BE2C (cell line): Measurements from ENCODE around the gene HNRNPD.
"Not testable (repeated sequence)": the region's sequence is repeated elsewhere in the genome, so short reads cannot be mapped to it uniquely, and the experiment has no call there.

Experiments used
- DNase-seq: peaks from one replicate; pipeline ENCODE4 v3.0.0-alpha.2; 2020
- H3K27me3 ChIP-seq: fragments of 250-450 bp; sonication (Bioruptor Pico); 2 replicates; pipeline ENCODE4 v1.5.1; 2020; ENCODE audit warnings: mild to moderate bottlenecking
- H3K36me3 ChIP-seq: fragments of 250-450 bp; sonication (Bioruptor Pico); 2 replicates; pipeline ENCODE4 v1.5.1; 2020; ENCODE audit warnings: mild to moderate bottlenecking
- H3K4me1 ChIP-seq: fragments of 250-450 bp; sonication (Bioruptor Pico); 2 replicates; pipeline ENCODE4 v1.5.1; 2020
- H3K4me3 ChIP-seq: 2 replicates; pipeline ENCODE4 v1.5.1; 2011; ENCODE audit warnings: low read depth, low read length
- H3K9me3 ChIP-seq: fragments of 250-450 bp; sonication (Bioruptor Pico); 2 replicates; pipeline ENCODE4 v1.5.1; 2020
- CTCF ChIP-seq: IDR thresholded peaks from 2 replicates; pipeline ENCODE4 v1.5.1; 2012; ENCODE audit warnings: mild to moderate bottlenecking, low read depth, low read length

The HNRNPD gene

GRCh38 chr4:82403725-82404124 is 29.9 kb upstream of the HNRNPD start:
- no peaks in the 10 kb centered on the region for H3K9me3 ChIP-seq
- H3K4me1 ChIP-seq = no peaks in the 10 kb centered on the region
- no peak for TF ChIP-seq CTCF

GRCh38 chr4:82402196-82402775 is 28.5 kb upstream of the HNRNPD start:
- Histone ChIP-seq H3K9me3 (no peaks in the 10 kb centered on the region), H3K4me1 (no peaks in the 10 kb centered on the region), H3K4me3 (no peak overlapping the region), H3K36me3 (no peaks in the 10 kb centered on the region), H3K27me3 (no peaks in the 10 kb centered on the region)
- DNase-seq = no peak
- no peak for TF ChIP-seq CTCF

More at GRCh38 chr4:82403725-82404124, 29.9 kb upstream of the HNRNPD start:
- DNase-seq = no peak
- no peaks in the 10 kb centered on the region for H3K27me3 ChIP-seq
- H3K4me3 ChIP-seq = no peak overlapping the region
- no peaks in the 10 kb centered on the region for H3K36me3 ChIP-seq

- H3K4me1 ChIP-seq = no peaks in the 10 kb centered on the region
- no peak overlapping the region for H3K4me3 ChIP-seq
- no peaks in the 10 kb centered on the region for H3K9me3 ChIP-seq
- TF ChIP-seq CTCF = no peak
- no peaks in the 10 kb centered on the region for H3K36me3 ChIP-seq
- H3K27me3 ChIP-seq = no peaks in the 10 kb centered on the region
- no peak for DNase-seq
Measured at GRCh38 chr4:82401600-82401999, 27.8 kb upstream of the HNRNPD start.

- no peaks in the 10 kb centered on the region for H3K27me3 ChIP-seq
- no peaks in the 10 kb centered on the region for H3K4me1 ChIP-seq
- no peak for TF ChIP-seq CTCF
- DNase-seq = no peak
- no peaks in the 10 kb centered on the region for H3K9me3 ChIP-seq
- H3K4me3 ChIP-seq = no peak overlapping the region
- no peaks in the 10 kb centered on the region for H3K36me3 ChIP-seq
Measured at GRCh38 chr4:82398263-82398662, 24.5 kb upstream of the HNRNPD start.

GRCh38 chr4:82397527-82397926 is 23.7 kb upstream of the HNRNPD start:
- Histone ChIP-seq H3K36me3 (no peaks in the 10 kb centered on the region), H3K27me3 (no peaks in the 10 kb centered on the region), H3K9me3 (no peaks in the 10 kb centered on the region), H3K4me1 (no peaks in the 10 kb centered on the region), H3K4me3 (no peak overlapping the region)
- TF ChIP-seq CTCF = no peak
- DNase-seq = no peak

- no peaks in the 10 kb centered on the region for H3K4me1 ChIP-seq
- no peaks in the 10 kb centered on the region for H3K9me3 ChIP-seq
- TF ChIP-seq CTCF = no peak
- H3K27me3 ChIP-seq = no peaks in the 10 kb centered on the region
- DNase-seq = no peak
- no peak overlapping the region for H3K4me3 ChIP-seq
- no peaks in the 10 kb centered on the region for H3K36me3 ChIP-seq
Measured at GRCh38 chr4:82394896-82395295, 21.1 kb upstream of the HNRNPD start.

GRCh38 chr4:82390061-82390460 is 16.3 kb upstream of the HNRNPD start:
- H3K4me3 ChIP-seq, H3K9me3 ChIP-seq, H3K36me3 ChIP-seq, DNase-seq, H3K4me1 ChIP-seq, H3K27me3 ChIP-seq: not testable (repeated sequence)
